Fibroblast of skin of right biceps (primary cell): ENCODE measurements around the gene STAB1.

Source experiments
- DNase-seq: peaks from one replicate; pipeline ENCODE4 v3.0.0-alpha.2; 2013

STAB1 gene

DNA sequence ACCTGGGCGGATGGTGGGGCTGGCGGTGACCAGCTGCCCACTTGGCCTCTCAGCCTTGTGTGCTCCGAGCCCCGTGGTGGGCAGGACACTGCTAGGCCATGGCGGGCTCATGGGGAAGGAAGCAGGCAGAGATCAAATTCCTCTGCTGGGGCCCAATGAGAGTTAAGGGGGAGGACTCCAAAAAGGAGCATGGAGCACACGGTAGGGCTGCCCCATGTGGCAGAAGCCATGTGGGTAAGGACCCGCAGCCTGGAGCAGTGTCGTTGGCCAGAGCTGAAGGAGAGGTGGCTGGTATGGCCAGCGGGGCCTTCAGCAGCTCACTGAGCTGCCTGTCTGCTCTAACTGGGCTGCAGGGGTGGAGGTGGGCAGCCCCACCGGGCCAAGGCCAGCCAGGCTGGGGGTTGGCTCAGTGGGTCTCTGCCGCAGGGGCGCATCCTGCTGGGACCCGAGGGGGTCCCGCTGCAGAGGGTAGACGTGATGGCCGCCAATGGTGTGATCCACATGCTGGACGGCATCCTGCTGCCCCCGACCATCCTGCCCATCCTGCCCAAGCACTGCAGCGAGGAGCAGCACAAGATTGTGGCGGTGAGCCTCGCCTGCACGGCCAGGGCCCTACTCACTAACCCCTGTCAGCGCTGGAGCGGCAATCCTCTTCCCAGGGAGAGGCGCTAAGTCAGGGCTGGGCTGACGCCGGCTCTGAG is 11.3 kb downstream of the STAB1 start:
- DNase-seq = no peak

DNA sequence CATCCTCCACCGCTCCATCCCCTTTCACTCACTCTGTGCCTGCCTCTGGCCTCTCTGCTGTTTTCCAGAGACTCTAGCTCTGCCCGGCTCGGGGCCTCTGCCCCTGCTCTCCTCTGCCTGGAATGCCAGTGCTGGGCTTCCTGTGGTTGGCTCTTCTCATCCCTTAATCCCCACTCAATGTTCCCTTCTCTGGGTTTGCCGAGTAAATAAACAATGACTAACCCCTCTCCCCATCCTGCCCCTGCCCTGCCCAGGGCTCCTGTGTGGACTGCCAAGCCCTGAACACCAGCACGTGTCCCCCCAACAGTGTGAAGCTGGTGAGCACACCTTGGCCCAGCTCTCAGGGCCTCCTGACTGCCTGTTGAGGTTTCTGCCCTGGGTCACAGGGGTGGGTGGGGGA is 12.2 kb downstream of the STAB1 start:
- DNase-seq = peak; percentile 28

DNA sequence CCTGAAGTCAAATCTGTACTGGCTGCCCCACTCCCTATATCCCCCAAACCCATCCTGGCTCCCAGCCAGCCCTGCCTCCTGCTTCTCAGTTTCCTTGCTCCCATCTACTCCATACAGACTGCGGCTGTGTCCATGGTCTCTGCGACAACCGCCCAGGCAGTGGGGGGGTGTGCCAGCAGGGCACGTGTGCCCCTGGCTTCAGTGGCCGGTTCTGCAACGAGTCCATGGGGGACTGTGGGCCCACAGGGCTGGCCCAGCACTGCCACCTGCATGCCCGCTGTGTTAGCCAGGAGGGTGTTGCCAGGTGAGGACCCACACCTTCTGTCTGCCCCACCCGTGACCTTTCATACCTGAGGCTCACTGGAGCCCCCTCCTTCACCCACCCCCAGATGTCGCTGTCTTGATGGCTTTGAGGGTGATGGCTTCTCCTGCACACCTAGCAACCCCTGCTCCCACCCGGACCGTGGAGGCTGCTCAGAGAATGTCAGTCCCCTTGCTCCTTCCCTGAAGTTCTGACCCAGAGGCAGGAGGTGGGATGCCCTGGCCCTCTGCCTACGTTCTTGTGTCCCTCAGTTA is 14.7 kb downstream of the STAB1 start:
- no peak for DNase-seq

DNA sequence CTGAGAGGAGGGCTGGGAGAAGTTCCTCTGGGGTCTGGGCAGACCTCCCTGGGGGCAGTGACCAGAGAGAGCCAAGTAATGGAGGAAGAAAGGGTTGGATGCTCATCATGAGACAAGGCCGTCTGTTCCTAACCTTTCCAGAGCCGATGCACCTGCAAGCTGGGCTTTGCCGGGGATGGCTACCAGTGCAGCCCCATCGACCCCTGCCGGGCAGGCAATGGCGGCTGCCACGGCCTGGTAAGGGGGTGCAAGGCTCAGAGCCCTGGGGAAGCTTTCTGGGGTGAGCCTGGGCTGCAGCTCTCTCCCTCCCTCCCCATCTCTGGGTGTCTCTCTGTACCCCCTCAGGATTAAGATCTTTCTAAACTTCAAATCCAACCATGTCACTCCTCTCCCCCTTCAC is 16.4 kb downstream of the STAB1 start:
- DNase-seq = no peak

DNA sequence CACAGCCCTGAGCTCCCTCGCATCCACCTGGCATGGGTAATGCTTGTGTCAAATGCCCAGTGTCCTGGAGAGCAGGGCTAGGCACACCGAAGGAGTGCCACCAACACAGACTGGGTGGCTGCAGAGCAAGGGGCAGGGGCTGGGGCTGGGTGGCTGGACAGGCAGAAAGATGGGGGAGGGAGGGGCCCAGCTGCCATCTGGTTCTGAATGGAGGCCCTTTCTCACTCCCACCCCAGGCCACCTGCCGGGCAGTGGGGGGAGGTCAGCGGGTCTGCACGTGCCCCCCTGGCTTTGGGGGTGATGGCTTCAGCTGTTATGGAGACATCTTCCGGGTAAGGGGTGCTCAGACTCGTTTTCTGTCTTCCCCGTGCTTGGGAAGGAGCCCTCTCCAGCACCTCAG is 17.0 kb downstream of the STAB1 start:
- no peak for DNase-seq

DNA sequence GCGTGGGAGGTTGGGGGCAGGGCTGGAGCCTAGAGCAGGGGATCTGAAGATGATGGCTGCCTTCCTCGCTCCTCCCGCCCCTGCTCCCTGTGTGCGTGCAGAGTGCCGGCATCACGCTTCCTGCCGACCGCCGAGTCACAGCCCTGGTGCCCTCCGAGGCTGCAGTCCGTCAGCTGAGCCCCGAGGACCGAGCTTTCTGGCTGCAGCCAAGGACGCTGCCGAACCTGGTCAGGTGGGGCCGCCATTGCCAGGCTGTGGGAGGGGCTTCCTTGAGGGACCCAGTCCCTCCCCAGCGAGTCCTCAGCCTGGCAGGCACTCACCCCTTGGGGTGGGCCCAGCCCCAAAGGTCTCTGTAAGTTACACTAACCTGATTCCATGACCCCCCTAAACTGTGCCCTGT is 17.6 kb downstream of the STAB1 start:
- DNase-seq = no peak

DNA sequence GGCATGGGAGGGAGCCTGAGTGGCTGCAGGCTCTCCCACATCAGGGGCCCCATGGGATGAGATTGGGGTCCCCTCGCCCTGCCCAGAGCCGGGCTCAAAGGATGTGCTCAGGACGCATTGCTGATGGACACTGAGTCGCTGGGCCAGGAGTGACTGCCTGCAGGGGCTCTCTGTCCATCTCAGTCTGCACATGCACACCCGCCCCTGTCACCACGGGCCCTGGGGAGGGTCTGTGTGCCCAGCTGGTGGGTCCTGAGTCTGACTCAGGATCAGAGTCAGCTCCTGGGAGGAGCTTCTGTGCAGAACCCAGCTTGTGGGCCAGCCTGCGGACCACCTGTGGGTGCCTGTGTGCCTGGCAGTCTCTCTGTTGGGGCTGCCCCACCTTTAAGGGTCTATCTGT is 18.1 kb downstream of the STAB1 start:
- DNase-seq = no peak

DNA sequence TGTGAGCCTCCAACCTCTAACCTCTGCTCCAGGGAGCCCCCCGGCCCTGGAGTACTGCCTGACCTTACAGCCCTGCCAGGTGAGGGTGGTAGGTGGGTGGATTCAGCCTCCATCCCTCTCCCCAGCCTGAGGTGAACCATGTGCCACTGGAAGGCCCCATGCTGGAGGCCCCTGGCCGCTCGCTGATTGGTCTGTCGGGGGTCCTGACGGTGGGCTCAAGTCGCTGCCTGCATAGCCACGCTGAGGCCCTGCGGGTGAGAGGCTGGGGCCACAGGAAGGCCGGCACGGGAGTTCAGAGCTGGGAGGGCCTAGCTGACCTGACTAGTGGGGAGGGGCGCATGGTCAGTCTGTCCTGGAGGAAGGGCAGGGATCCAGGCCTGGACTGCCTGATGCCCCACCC is 19.4 kb downstream of the STAB1 start:
- no peak for DNase-seq

DNA sequence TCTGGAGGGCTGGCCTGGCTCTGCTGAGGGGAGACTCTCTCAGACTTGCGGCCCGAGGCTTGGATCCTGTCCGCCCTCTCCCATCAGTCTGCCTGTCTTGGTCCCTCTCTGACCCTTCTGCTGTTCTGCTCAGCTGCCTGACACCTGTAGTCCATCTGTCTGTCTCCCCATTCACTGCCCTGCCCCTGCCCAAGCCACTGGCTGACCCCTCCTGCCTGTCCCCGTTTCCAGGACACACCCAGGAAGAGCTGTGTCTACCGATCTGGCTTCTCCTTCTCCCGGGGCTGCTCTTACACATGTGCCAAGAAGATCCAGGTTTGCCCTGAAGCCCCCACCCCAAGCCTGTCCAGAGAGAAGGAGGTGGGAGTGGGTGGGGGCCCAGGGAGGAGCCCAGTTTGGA is 20.1 kb downstream of the STAB1 start:
- no peak for DNase-seq

DNA sequence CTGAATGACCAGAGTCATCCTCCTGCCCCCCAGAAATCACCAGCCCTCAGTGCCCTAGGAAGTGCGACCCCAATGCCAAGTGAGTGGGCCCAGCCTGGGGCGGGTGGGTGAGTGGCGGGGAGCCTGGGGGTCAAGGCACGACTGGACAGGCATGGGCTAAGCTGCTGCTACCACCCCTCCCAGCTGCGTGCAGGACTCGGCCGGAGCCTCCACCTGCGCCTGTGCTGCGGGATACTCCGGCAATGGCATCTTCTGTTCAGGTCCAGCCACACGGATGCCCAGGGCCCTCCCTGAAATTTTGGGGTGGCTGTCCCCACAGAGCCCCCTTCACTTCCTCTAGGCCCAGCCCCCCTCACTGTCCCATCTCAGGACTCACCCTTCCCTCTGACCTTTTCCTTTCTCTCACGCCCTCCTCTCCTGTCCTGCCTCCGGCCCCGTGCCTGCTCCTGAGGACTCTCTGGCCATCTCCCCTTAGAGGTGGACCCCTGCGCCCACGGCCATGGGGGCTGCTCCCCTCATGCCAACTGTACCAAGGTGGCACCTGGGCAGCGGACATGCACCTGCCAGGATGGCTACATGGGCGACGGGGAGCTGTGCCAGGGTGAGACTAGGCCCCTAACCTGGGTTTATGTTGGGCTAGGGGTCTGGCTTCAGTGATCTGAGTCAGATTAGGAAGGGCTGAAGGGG is 21.5 kb downstream of the STAB1 start:
- no peak for DNase-seq

DNA sequence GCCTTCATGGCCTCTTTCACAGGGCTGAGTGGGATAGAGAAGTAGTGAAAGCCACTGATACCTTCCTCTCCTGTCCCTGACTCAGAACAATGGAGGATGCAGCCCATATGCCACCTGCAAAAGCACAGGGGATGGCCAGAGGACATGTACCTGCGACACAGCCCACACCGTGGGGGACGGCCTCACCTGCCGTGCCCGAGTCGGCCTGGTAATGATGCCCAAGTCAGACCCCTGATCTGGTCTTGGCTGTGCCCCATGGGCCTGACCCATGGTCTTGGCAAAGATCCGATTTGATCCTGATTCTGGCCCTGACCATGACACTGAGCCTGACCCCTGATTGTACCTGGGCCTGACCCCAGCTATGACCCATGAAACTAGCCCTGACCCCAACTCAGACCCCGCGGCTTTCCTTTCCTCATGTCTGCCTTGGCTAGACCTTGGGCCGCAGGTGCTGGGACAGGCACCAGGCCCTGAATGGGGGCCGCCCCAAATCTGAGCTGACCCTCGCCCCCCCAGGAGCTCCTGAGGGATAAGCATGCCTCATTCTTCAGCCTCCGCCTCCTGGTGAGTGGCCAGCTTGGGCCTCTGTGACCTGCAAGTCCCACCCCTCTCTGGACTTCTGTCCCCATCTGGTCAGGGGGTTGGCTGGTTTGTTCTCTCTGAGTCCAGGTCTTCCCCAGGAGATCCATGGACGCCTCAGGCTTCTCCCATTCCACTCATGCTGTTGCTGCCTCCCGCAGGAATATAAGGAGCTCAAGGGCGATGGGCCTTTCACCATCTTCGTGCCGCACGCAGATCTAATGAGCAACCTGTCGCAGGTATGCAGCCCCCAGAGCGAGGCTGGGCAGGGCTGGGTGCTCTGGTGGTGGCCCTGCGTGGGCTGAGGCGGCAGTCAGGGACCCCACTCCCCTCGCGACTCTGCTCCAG is 22.9 kb downstream of the STAB1 start:
- no peak for DNase-seq

DNA sequence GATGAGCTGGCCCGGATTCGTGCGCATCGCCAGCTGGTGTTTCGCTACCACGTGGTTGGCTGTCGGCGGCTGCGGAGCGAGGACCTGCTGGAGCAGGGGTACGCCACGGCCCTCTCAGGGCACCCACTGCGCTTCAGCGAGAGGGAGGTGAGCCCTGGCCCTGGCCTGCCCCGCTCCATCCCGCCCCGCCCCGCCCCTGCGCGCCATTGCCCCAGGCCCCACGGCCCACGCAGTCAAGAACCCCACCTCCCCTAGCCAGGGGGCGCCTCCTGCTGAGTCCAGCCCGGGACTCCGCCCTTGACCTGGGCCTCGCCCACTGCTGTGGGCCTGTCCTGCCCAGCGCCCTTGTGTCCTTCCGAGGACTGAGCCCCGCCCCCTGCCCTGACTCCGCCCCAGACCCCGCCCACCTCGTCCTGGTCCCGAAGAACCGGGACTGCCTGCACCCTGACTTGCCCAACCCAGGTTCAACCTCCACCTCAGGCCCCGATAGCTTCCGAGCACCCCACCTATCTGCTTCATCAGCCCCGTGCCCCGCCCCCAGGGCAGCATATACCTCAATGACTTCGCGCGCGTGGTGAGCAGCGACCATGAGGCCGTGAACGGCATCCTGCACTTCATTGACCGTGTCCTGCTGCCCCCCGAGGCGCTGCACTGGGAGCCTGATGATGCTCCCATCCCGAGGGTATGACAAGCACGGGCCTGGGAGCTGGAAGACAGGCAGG is 23.7 kb downstream of the STAB1 start:
- DNase-seq = no peak

DNA sequence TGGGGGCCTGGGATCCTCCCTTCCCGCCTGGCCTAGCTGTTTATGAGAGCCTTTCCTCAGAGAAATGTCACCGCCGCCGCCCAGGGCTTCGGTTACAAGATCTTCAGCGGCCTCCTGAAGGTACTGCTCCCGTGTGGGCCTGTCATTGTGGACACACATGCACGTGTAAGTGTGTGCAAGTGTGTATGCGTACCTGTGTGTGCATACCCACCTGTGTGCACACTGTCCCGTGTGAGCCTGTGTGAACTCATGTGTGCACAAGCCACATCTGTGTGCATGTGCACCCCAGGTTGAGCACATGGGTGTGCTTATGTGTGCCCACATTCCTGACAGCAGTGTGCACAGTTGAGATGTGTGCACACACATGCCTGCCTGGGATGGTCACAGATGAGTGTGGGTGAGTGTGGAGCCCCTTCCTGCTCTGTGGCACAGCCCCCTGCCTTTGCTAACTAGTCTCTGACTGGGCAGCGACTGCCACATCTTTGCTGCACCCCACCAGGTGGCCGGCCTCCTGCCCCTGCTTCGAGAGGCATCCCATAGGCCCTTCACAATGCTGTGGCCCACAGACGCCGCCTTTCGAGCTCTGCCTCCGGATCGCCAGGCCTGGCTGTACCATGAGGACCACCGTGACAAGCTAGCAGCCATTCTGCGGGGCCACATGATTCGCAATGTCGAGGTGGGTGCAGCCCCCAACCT is 24.5 kb downstream of the STAB1 start:
- DNase-seq = no peak

DNA sequence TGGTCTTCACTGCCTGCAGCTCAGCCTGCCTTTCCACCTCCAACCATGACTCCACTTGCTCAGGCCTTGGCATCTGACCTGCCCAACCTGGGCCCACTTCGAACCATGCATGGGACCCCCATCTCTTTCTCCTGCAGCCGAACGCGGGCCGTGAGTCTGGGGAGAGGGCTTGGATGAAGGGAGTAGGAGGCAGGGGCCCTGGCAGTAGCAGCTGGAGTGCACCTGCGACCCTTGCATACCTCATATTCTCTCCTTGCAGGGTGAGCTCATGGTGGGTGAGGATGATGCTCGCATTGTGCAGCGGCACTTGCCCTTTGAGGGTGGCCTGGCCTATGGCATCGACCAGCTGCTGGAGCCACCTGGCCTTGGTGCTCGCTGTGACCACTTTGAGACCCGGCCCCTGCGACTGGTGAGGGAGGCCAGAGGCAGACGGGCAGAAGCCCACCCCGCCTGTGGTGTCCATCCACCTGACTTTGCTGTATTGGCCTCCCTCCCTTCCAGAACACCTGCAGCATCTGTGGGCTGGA is 25.1 kb downstream of the STAB1 start:
- no peak for DNase-seq

DNA sequence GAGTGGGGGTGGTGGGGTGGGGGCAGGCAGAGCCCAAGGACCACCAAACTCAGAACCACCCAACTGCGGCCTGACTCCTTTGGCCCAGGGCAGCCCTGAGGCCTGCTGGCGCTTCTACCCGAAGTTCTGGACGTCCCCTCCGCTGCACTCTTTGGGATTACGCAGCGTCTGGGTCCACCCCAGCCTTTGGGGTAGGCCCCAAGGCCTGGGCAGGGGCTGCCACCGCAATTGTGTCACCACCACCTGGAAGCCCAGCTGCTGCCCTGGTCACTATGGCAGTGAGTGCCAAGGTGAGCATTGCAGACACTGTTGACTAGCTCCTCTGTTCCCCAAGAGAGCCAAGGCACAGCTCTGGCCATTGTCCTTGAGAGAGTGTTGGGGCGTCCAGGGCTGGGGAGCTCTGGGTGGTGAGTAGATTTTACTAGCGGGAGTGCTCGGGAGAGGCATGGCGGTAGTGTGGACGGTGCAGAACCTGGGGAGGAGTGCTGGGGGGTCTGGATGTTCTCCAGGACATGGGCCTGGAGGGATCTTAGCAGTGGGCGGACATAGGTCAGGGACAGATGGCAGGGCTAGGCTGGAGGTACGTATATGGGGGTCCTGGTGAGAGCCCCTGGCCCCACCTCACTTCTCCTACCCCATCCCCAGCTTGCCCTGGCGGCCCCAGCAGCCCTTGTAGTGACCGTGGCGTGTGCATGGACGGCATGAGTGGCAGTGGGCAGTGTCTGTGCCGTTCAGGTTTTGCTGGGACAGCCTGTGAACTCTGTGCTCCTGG is 25.8 kb downstream of the STAB1 start:
- DNase-seq = no peak

DNA sequence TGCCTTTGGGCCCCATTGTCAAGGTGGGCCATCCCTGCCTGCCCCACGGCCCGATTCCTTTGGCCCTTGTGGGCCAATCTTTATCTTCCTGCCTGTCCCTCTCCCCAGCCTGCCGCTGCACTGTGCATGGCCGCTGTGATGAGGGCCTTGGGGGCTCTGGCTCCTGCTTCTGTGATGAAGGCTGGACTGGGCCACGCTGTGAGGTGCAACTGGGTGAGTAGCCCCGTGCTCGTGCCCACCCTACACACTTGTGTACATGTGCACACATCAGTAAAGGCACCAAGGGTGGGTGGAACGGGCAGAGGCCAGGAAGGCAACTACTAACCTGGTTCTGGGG is 26.3 kb downstream of the STAB1 start:
- no peak for DNase-seq

DNA sequence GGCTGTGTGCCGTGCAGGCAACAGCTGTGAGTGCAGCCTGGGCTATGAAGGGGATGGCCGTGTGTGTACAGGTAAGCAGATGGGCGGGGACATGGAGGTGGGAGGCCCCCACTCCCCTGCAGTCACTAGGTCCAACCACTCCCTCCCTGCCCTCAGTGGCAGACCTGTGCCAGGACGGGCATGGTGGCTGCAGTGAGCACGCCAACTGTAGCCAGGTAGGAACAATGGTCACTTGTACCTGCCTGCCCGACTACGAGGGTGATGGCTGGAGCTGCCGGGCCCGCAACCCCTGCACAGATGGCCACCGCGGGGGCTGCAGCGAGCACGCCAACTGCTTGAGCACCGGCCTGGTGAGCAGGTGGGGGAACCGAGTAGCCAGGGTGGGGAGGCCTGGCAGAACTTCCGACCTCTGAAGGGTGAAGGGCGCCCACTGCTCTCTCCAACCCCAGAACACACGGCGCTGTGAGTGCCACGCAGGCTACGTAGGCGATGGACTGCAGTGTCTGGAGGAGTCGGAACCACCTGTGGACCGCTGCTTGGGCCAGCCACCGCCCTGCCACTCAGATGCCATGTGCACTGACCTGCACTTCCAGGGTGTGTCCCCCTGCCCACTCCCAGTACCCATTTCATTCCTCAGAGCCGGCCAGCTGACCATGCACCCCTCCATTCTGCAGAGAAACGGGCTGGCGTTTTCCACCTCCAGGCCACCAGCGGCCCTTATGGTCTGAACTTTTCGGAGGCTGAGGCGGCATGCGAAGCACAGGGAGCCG is 26.9 kb downstream of the STAB1 start:
- DNase-seq = no peak

DNA sequence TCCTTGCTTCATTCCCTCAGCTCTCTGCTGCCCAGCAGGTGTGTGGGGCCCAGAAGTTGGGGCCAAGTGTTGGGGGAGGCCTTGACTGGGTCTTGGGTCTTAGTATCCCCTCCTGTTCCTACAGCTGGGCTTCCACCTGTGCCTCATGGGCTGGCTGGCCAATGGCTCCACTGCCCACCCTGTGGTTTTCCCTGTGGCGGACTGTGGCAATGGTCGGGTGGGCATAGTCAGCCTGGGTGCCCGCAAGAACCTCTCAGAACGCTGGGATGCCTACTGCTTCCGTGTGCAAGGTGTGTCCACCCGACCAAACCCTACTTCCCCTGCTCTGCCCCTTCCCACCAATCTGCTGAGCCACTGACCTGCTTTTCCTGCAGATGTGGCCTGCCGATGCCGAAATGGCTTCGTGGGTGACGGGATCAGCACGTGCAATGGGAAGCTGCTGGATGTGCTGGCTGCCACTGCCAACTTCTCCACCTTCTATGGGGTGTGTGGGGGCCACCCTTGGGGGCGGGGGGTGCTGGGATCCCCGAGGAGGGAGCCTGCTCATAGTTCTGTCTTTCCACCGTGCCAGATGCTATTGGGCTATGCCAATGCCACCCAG is 27.6 kb downstream of the STAB1 start:
- no peak for DNase-seq

DNA sequence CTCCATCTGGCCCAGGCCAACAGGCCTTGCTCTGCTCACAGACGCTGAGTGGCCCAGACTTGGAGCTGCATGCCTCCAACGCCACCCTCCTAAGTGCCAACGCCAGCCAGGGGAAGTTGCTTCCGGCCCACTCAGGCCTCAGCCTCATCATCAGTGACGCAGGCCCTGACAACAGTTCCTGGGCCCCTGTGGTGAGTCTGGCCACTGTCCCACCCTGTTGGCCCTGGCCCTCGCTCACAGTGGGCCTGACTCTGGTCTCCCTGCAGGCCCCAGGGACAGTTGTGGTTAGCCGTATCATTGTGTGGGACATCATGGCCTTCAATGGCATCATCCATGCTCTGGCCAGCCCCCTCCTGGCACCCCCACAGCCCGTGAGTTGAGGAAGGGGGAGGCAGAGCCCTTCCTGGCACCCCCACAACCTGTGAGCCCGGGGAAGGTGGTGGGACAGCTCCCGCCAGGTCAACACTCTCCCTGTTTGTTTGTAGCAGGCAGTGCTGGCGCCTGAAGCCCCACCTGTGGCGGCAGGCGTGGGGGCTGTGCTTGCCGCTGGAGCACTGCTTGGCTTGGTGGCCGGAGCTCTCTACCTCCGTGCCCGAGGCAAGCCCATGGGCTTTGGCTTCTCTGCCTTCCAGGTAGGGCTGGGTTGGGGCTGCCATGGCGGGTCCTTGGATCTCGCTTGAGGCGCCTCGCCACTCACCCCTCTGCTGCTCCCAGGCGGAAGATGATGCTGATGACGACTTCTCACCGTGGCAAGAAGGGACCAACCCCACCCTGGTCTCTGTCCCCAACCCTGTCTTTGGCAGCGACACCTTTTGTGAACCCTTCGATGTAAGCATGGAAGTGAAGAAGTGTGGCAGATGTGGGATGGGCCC is 28.5 kb downstream of the STAB1 start:
- DNase-seq = no peak
